Activated T-cell treated with anti-CD3 and anti-CD28 coated beads, Interleukin-2, amount 50 U/mL, for 72 hours (primary cell): Measurements from ENCODE around the gene FMOD. TPM values are rescaled to one million over a fixed set of nuclear protein-coding genes. Genes with fewer than 3 reads are reported as not detected.
"Not testable (repeated sequence)": the region's sequence is repeated elsewhere in the genome, so short reads cannot be mapped to it uniquely, and the experiment has no call there.

Experiments used
- ATAC-seq, 2 donors: fragments of 150-1000 bp; cut with Tn5 transposase; replicated peaks in 1 of 2; 2 replicates each; pipeline ENCODE4 v1.10.0; 2021; ENCODE audit warnings: moderate library complexity in 2 of 2, mild to moderate bottlenecking in 1 of 2
- DNase-seq, 2 donors: peaks; one replicate each; pipeline ENCODE4 v3.0.0; 2021 to 2022; ENCODE audit warnings: mixed read lengths in 1 of 2
- H3K27ac Mint-ChIP-seq: one replicate; pipeline ENCODE4 v1.8.0; 2022; ENCODE audit warnings: mild to moderate bottlenecking, moderate library complexity, mixed read lengths
- H3K27me3 Mint-ChIP-seq: one replicate; pipeline ENCODE4 v1.8.0; 2022; ENCODE audit warnings: low read depth, mixed read lengths
- H3K36me3 Mint-ChIP-seq, 2 donors: one replicate each; pipeline ENCODE4 v1.8.0; 2022; ENCODE audit warnings: mixed read lengths in 2 of 2, mild to moderate bottlenecking in 1 of 2; ENCODE audit not compliant: insufficient read depth in 2 of 2
- H3K4me1 Mint-ChIP-seq: one replicate; pipeline ENCODE4 v1.8.0; 2022; ENCODE audit warnings: low read depth, mixed read lengths
- H3K4me3 Mint-ChIP-seq, 2 donors: one replicate each; pipeline ENCODE4 v1.8.0; 2022; ENCODE audit warnings: mild to moderate bottlenecking in 2 of 2, mixed read lengths in 2 of 2, moderate library complexity in 2 of 2
- H3K9me3 Mint-ChIP-seq, 2 donors: one replicate each; pipeline ENCODE4 v1.8.0; 2022; ENCODE audit warnings: mixed read lengths in 2 of 2
- total RNA-seq, 2 donors: library from RNA; stranded (reverse); gene quantifications; one replicate each; pipeline ENCODE4 v1.2.3, GENCODE V29; 2022

The FMOD gene
- total RNA-seq, 2 donors from 2014 or later, result 1.00 to 2.2 TPM

- no peaks in the 10 kb centered on the region for H3K27me3 Mint-ChIP-seq
- no peak overlapping the region for H3K27ac Mint-ChIP-seq
- peaks cover 43% of the 10 kb centered on the region for H3K4me1 Mint-ChIP-seq
- peaks cover 3 to 9% of the 10 kb centered on the region in 2 donors for H3K36me3 Mint-ChIP-seq
- no peaks in the 10 kb centered on the region for H3K9me3 Mint-ChIP-seq
- H3K4me3 Mint-ChIP-seq, result no peak overlapping the region
- DNase-seq (no peak), ATAC-seq (no peak)
These were observed 33.3 kb downstream of the FMOD start for GRCh38 chr1:203317429-203318228.

- DNase-seq, result no peak
- Mint-ChIP-seq H3K27me3 (no peaks in the 10 kb centered on the region), H3K4me1 (peaks cover 41% of the 10 kb centered on the region), H3K27ac (no peak overlapping the region), H3K4me3 (no peak overlapping the region), H3K36me3 (peaks cover 3 to 9% of the 10 kb centered on the region in 2 donors), H3K9me3 (no peaks in the 10 kb centered on the region)
- ATAC-seq, result peak in 1 of 2 donors; percentile 1
These were observed 34.3 kb downstream of the FMOD start for GRCh38 chr1:203316626-203317093.

GRCh38 chr1:203314025-203314759, 36.7 kb downstream of the FMOD start:
- not testable (repeated sequence) for H3K27me3 Mint-ChIP-seq, ATAC-seq, H3K9me3 Mint-ChIP-seq, H3K4me3 Mint-ChIP-seq, DNase-seq
- Mint-ChIP-seq H3K4me1 (peaks cover 44% of the 10 kb centered on the region), H3K36me3 (peaks cover 10 to 22% of the 10 kb centered on the region in 2 donors), H3K27ac (peak overlapping the region; percentile 45)

GRCh38 chr1:203311368-203312301, 39.3 kb downstream of the FMOD start:
- Mint-ChIP-seq H3K27me3 (no peaks in the 10 kb centered on the region), H3K9me3 (no peaks in the 10 kb centered on the region), H3K4me1 (peaks cover 67% of the 10 kb centered on the region), H3K4me3 (no peak overlapping the region), H3K36me3 (peaks cover 28 to 47% of the 10 kb centered on the region in 2 donors), H3K27ac (peak overlapping the region; percentile 21)
- ATAC-seq (no peak), DNase-seq (no peak)

- DNase-seq (no peak), ATAC-seq (no peak)
- peaks cover 35 to 56% of the 10 kb centered on the region in 2 donors for H3K36me3 Mint-ChIP-seq
- H3K4me3 Mint-ChIP-seq, result peak overlapping the region; percentile 81 to 99
- H3K4me1 Mint-ChIP-seq, result peaks cover 63% of the 10 kb centered on the region
- no peaks in the 10 kb centered on the region for H3K27me3 Mint-ChIP-seq
- no peaks in the 10 kb centered on the region for H3K9me3 Mint-ChIP-seq
- H3K27ac Mint-ChIP-seq, result peak overlapping the region; percentile 83
These were observed 42.0 kb downstream of the FMOD start for GRCh38 chr1:203308923-203309331.

- ATAC-seq (no peak), DNase-seq (no peak)
- Mint-ChIP-seq H3K4me1 (peaks cover 68% of the 10 kb centered on the region), H3K4me3 (peak overlapping the region; percentile 81 to 99), H3K9me3 (no peaks in the 10 kb centered on the region), H3K36me3 (peaks cover 33 to 52% of the 10 kb centered on the region in 2 donors), H3K27me3 (no peaks in the 10 kb centered on the region), H3K27ac (peak overlapping the region; percentile 83)
These were observed 42.5 kb downstream of the FMOD start for GRCh38 chr1:203308328-203308922.

- peak overlapping the region; percentile 83 for H3K27ac Mint-ChIP-seq
- DNase-seq, result no peak
- peaks cover 33 to 48% of the 10 kb centered on the region in 2 donors for H3K36me3 Mint-ChIP-seq
- no peak for ATAC-seq
- H3K4me1 Mint-ChIP-seq, result peaks cover 75% of the 10 kb centered on the region
- H3K27me3 Mint-ChIP-seq, result no peaks in the 10 kb centered on the region
- H3K9me3 Mint-ChIP-seq, result no peaks in the 10 kb centered on the region
- peak overlapping the region; percentile 81 to 99 for H3K4me3 Mint-ChIP-seq
These were observed 43.2 kb downstream of the FMOD start for GRCh38 chr1:203307641-203308126.

GRCh38 chr1:203306965-203307541, 43.9 kb downstream of the FMOD start:
- peak overlapping the region; percentile 83 for H3K27ac Mint-ChIP-seq
- DNase-seq, result peak; percentile 58 to 60
- peaks cover 76% of the 10 kb centered on the region for H3K4me1 Mint-ChIP-seq
- peaks cover 33 to 48% of the 10 kb centered on the region in 2 donors for H3K36me3 Mint-ChIP-seq
- no peaks in the 10 kb centered on the region for H3K27me3 Mint-ChIP-seq
- H3K9me3 Mint-ChIP-seq, result no peaks in the 10 kb centered on the region
- no peak for ATAC-seq
- peak overlapping the region; percentile 81 to 99 for H3K4me3 Mint-ChIP-seq

GRCh38 chr1:203306089-203306964, 44.6 kb downstream of the FMOD start:
- Mint-ChIP-seq H3K4me3 (peak overlapping the region; percentile 81 to 99), H3K9me3 (no peaks in the 10 kb centered on the region), H3K27me3 (no peaks in the 10 kb centered on the region), H3K4me1 (peaks cover 71% of the 10 kb centered on the region), H3K36me3 (peaks cover 33 to 48% of the 10 kb centered on the region in 2 donors), H3K27ac (peak overlapping the region; percentile 83)
- peak in 1 of 2 donors; percentile 10 for ATAC-seq
- DNase-seq, result peak; percentile 42 to 51

- H3K36me3 Mint-ChIP-seq, result peaks cover 33 to 46% of the 10 kb centered on the region in 2 donors
- H3K27me3 Mint-ChIP-seq, result no peaks in the 10 kb centered on the region
- H3K4me3 Mint-ChIP-seq, result peak overlapping the region; percentile 81 to 99
- peak overlapping the region; percentile 83 for H3K27ac Mint-ChIP-seq
- H3K4me1 Mint-ChIP-seq, result peaks cover 71% of the 10 kb centered on the region
- DNase-seq, result no peak
- no peaks in the 10 kb centered on the region for H3K9me3 Mint-ChIP-seq
- peak in 1 of 2 donors; percentile 20 for ATAC-seq
These were observed 45.2 kb downstream of the FMOD start for GRCh38 chr1:203305809-203306088.
